ENCODE results near the gene POLD2.

Gene POLD2

DNA sequence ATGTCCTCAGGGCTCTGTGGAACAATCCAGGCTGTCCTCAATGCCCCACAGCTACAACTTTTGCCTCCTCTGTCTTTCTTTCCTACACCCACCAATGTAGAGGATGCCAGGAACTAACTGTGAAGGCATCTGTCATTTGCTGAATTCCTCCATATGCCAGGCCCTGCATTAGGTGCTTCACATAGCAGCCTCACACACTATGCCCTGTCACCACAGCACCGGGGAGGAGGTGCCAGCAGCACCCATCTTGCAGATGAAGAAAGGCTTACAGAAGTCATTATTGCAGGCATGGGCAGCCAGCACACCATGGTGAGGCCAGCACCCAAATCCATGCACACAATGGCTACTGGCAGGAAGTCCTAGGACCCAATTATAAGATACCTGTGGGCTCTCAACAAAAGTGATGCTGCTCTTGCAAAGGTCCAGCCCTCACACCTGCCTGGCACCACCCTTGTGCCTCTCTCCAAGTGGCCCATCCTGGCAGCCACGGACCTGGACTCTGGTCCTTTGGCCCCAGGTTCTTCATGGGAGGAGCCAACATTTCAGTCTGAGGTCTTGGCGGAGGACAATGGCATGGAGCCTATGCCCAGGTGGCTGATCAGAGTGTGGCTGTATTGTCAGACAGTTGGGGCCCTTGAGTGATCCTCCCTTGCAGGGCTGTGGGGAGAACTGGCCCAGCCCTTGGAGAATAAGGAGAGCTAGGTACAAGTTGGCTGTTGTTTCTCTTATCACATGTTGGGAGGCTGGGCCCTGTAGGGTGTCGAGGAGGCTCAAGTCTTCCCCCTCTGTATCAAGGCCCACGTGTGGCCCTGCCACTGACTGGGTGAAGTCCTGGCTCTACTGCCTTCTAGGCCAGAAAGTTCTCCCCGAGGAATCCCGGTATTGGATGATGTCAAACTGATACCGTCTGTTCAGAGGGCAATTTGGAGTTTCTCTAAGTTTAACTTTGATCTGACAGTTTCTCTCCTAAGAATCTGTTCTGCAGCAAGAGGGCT is 32.1 kb upstream of the POLD2 start:
- no peak overlapping the region for H2AK5ac ChIP-seq (ENCODE audit: low read depth, low read length)
- no peaks in the 10 kb centered on the region for H3K36me3 ChIP-seq (replicated peaks in 1 of 2; ENCODE audit: control insufficient read depth in 2 of 2, insufficient read depth in 2 of 2, low read length in 2 of 2)
- H3K27ac ChIP-seq (replicated peaks; ENCODE audit: low read length): no peak overlapping the region
- no peak for DNase-seq (ENCODE audit: low spot score)
- no peak overlapping the region for H4K8ac ChIP-seq (ENCODE audit: low read depth, low read length)
- no peaks in the 10 kb centered on the region for H3K9me3 ChIP-seq (replicated peaks in 1 of 2; ENCODE audit: control insufficient read depth in 2 of 2, insufficient read depth in 1 of 2, low read depth in 1 of 2, low read length in 2 of 2)
- no peaks in the 10 kb centered on the region for H3K79me1 ChIP-seq (ENCODE audit: low read depth, low read length)
- no CpG with 5 or more reads among the region's 8 CpGs for WGBS, 2 donors (ENCODE audit: extremely low coverage in 2 of 2, insufficient read length in 2 of 2, insufficient replicate concordance in 1 of 2)
- H3K18ac ChIP-seq (ENCODE audit: low read length): peak overlapping the region; percentile 22
- no peak overlapping the region for H2BK15ac ChIP-seq (ENCODE audit: low read length)
- no peak overlapping the region for H4K91ac ChIP-seq (ENCODE audit: low read depth, low read length, poor library complexity)
- peak overlapping the region; percentile 40 for H3K23ac ChIP-seq (ENCODE audit: low read depth, low read length, poor library complexity)
- H3K4me3 ChIP-seq (ENCODE audit: low read length in 2 of 2): no peak overlapping the region
- peaks cover 0 to 6% of the 10 kb centered on the region in 2 donors for H3K4me1 ChIP-seq (ENCODE audit: control insufficient read depth in 2 of 2, insufficient read depth in 1 of 2, low read depth in 1 of 2, low read length in 2 of 2)
- no peak overlapping the region for H3K4ac ChIP-seq (ENCODE audit: low read length)
- H3K27me3 ChIP-seq (ENCODE audit: control insufficient read depth in 3 of 3, insufficient read depth in 3 of 3, low read depth in 1 of 3, low read length in 3 of 3): peaks cover 0 to 82% (median 0%) of the 10 kb centered on the region in 3 experiments
- H3K14ac ChIP-seq (ENCODE audit: low read length): no peak overlapping the region
- no peak overlapping the region for H2AFZ ChIP-seq (ENCODE audit: low read length)
- no peak overlapping the region for H3K4me2 ChIP-seq (ENCODE audit: insufficient read depth, low read length, poor library complexity, severe bottlenecking)
- no peak overlapping the region for H2BK5ac ChIP-seq (ENCODE audit: low read length)
- no peak overlapping the region for H2BK120ac ChIP-seq (ENCODE audit: low read depth, low read length)
- H3K9ac ChIP-seq (ENCODE audit: low read depth, low read length, poor library complexity): no peak overlapping the region
- no peak overlapping the region for H2BK12ac ChIP-seq (ENCODE audit: low read length)

DNA sequence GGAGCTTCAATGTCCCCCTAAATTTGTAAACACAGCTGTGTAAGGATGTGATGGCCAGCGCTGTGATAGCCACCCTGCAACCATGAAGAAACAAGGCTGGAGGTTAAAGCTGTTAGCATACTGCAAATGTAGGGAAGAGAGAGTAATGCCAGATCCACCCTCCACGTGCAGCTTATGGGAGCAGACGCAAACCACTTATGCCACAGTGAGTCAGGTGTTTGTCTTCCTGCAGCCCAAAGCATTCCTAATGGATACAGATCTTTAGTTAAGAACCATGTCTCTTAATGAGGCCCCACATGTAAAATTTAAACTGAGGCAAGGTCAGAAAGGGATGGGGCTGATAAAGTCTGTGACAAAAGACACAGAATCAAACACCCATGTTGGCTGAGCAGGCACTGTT is 31.4 kb upstream of the POLD2 start:
- Histone ChIP-seq H4K91ac (ENCODE audit: low read depth, low read length, poor library complexity) (no peak overlapping the region), H3K9me3 (replicated peaks in 1 of 2; ENCODE audit: control insufficient read depth in 2 of 2, insufficient read depth in 1 of 2, low read depth in 1 of 2, low read length in 2 of 2) (no peaks in the 10 kb centered on the region), H3K9ac (ENCODE audit: low read depth, low read length, poor library complexity) (no peak overlapping the region), H3K4me1 (ENCODE audit: control insufficient read depth in 2 of 2, insufficient read depth in 1 of 2, low read depth in 1 of 2, low read length in 2 of 2) (peaks cover 0 to 6% of the 10 kb centered on the region in 2 donors), H2BK120ac (ENCODE audit: low read depth, low read length) (no peak overlapping the region), H2AK5ac (ENCODE audit: low read depth, low read length) (no peak overlapping the region), H3K18ac (ENCODE audit: low read length) (no peak overlapping the region), H3K23ac (ENCODE audit: low read depth, low read length, poor library complexity) (no peak overlapping the region), H2BK5ac (ENCODE audit: low read length) (no peak overlapping the region), H3K4me2 (ENCODE audit: insufficient read depth, low read length, poor library complexity, severe bottlenecking) (no peak overlapping the region), H3K36me3 (replicated peaks in 1 of 2; ENCODE audit: control insufficient read depth in 2 of 2, insufficient read depth in 2 of 2, low read length in 2 of 2) (no peaks in the 10 kb centered on the region), H4K8ac (ENCODE audit: low read depth, low read length) (no peak overlapping the region), H3K27me3 (ENCODE audit: control insufficient read depth in 3 of 3, insufficient read depth in 3 of 3, low read depth in 1 of 3, low read length in 3 of 3) (peaks cover 0 to 82% (median 0%) of the 10 kb centered on the region in 3 experiments), H2BK12ac (ENCODE audit: low read length) (no peak overlapping the region), H2AFZ (ENCODE audit: low read length) (no peak overlapping the region), H2BK15ac (ENCODE audit: low read length) (no peak overlapping the region), H3K79me1 (ENCODE audit: low read depth, low read length) (no peaks in the 10 kb centered on the region), H3K14ac (ENCODE audit: low read length) (no peak overlapping the region), H3K27ac (replicated peaks; ENCODE audit: low read length) (no peak overlapping the region), H3K4me3 (ENCODE audit: low read length in 2 of 2) (no peak overlapping the region), H3K4ac (ENCODE audit: low read length) (no peak overlapping the region)
- DNase-seq (ENCODE audit: low spot score): no peak
- no CpG with 5 or more reads among the region's 3 CpGs for WGBS, 2 donors (ENCODE audit: extremely low coverage in 2 of 2, insufficient read length in 2 of 2, insufficient replicate concordance in 1 of 2)

DNA sequence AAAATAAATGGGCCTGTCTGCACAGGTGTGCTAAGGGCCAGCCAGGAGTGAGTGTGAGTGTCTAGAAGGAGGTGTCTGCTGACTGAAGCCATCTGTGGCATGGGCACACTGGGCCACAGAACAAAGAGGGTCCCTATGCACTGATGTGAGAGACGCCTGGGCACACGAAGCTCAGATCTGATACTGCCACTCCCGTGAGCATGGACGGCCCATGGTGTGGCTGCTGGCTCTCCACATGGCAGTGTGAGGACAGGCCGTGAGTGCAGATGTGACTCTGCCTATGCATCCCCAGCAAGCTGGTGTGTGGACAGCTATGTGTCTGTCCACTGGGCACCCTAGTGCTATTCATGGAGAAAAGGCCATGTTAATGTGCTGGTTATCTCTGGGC is 30.6 kb upstream of the POLD2 start:
- DNase-seq (ENCODE audit: low spot score): no peak
- Histone ChIP-seq H2BK120ac (ENCODE audit: low read depth, low read length) (no peak overlapping the region), H3K4me3 (ENCODE audit: low read length in 2 of 2) (no peak overlapping the region), H2BK15ac (ENCODE audit: low read length) (no peak overlapping the region), H4K8ac (ENCODE audit: low read depth, low read length) (peak overlapping the region; percentile 44), H2BK12ac (ENCODE audit: low read length) (no peak overlapping the region), H3K4me1 (ENCODE audit: control insufficient read depth in 2 of 2, insufficient read depth in 1 of 2, low read depth in 1 of 2, low read length in 2 of 2) (peaks cover 0 to 6% of the 10 kb centered on the region in 2 donors), H3K14ac (ENCODE audit: low read length) (no peak overlapping the region), H3K18ac (ENCODE audit: low read length) (peak overlapping the region; percentile 11), H2AFZ (ENCODE audit: low read length) (no peak overlapping the region), H3K27me3 (ENCODE audit: control insufficient read depth in 3 of 3, insufficient read depth in 3 of 3, low read depth in 1 of 3, low read length in 3 of 3) (peaks cover 0 to 82% (median 0%) of the 10 kb centered on the region in 3 experiments), H3K36me3 (replicated peaks in 1 of 2; ENCODE audit: control insufficient read depth in 2 of 2, insufficient read depth in 2 of 2, low read length in 2 of 2) (no peaks in the 10 kb centered on the region), H3K9me3 (replicated peaks in 1 of 2; ENCODE audit: control insufficient read depth in 2 of 2, insufficient read depth in 1 of 2, low read depth in 1 of 2, low read length in 2 of 2) (no peaks in the 10 kb centered on the region), H3K23ac (ENCODE audit: low read depth, low read length, poor library complexity) (peak overlapping the region; percentile 60), H3K27ac (replicated peaks; ENCODE audit: low read length) (no peak overlapping the region), H3K79me1 (ENCODE audit: low read depth, low read length) (no peaks in the 10 kb centered on the region), H4K91ac (ENCODE audit: low read depth, low read length, poor library complexity) (no peak overlapping the region), H2AK5ac (ENCODE audit: low read depth, low read length) (no peak overlapping the region), H3K4me2 (ENCODE audit: insufficient read depth, low read length, poor library complexity, severe bottlenecking) (no peak overlapping the region), H3K9ac (ENCODE audit: low read depth, low read length, poor library complexity) (peak overlapping the region; percentile 30), H2BK5ac (ENCODE audit: low read length) (no peak overlapping the region), H3K4ac (ENCODE audit: low read length) (no peak overlapping the region)
- no CpG with 5 or more reads among the region's 5 CpGs for WGBS, 2 donors (ENCODE audit: extremely low coverage in 2 of 2, insufficient read length in 2 of 2, insufficient replicate concordance in 1 of 2)

Data from neuronal stem cell (in vitro differentiated cells).